Stimulated activated CD4-positive, alpha-beta T cell treated with anti-CD3 and anti-CD28 coated beads, TNF-alpha, amount 100 ng/mL, for 24 hours (primary cell): ENCODE measurements around the gene U2AF1.
A peak's percentile ranks its signal among the peaks of the same experiment; 100 is the strongest.
"Not testable (repeated sequence)": the region's sequence is repeated elsewhere in the genome, so short reads cannot be mapped to it uniquely, and the experiment has no call there.

ENCODE experiments used
- DNase-seq, 3 experiments: peaks; one replicate each; pipeline ENCODE4 v3.0.0-alpha.2; 2020; ENCODE audit warnings: low read depth in 3 of 3

The U2AF1 gene

GRCh38 chr21:43106965-43107793, at the start of gene U2AF1:
Gene U2AF1, minus strand, starts transcription at chr21:43107570. Its CDS starts 76 bp downstream, at chr21:43107494.
- DNase-seq = peak; percentile 33 to 76 (median 51)

- not testable (repeated sequence) for DNase-seq
These were observed 46.2 kb upstream of the U2AF1 start for GRCh38 chr21:43153601-43154000.

GRCh38 chr21:43149344-43149743, 42.0 kb upstream of the U2AF1 start:
- not testable (repeated sequence) for DNase-seq

GRCh38 chr21:43147999-43148398, 40.6 kb upstream of the U2AF1 start:
- not testable (repeated sequence) for DNase-seq

GRCh38 chr21:43146637-43147036, 39.3 kb upstream of the U2AF1 start:
- DNase-seq = not testable (repeated sequence)

- not testable (repeated sequence) for DNase-seq
These were observed 34.0 kb upstream of the U2AF1 start for GRCh38 chr21:43141407-43141806.

- not testable (repeated sequence) for DNase-seq
These were observed 31.6 kb upstream of the U2AF1 start for GRCh38 chr21:43138944-43139343.

- DNase-seq = not testable (repeated sequence)
These were observed 27.1 kb upstream of the U2AF1 start for GRCh38 chr21:43134520-43134919.

- DNase-seq = not testable (repeated sequence)
These were observed 22.7 kb upstream of the U2AF1 start for GRCh38 chr21:43130094-43130493.

GRCh38 chr21:43115956-43116355, 8.6 kb upstream of the U2AF1 start:
- DNase-seq = not testable (repeated sequence)

GRCh38 chr21:43114483-43114882, 7.1 kb upstream of the U2AF1 start:
- DNase-seq = not testable (repeated sequence)

GRCh38 chr21:43109006-43109405, 1.6 kb upstream of the U2AF1 start:
- DNase-seq = not testable (repeated sequence)

GRCh38 chr21:43108177-43108576, 807 bp upstream of the U2AF1 start:
- DNase-seq = not testable (repeated sequence)

GRCh38 chr21:43107794-43108137, 396 bp upstream of the U2AF1 start:
- DNase-seq = not testable (repeated sequence)

GRCh38 chr21:43104642-43105041, 2.7 kb downstream of the U2AF1 start:
- not testable (repeated sequence) for DNase-seq

- DNase-seq = not testable (repeated sequence)
These were observed 5.1 kb downstream of the U2AF1 start for GRCh38 chr21:43102281-43102680.

- not testable (repeated sequence) for DNase-seq
These were observed 5.7 kb downstream of the U2AF1 start for GRCh38 chr21:43101676-43102075.

GRCh38 chr21:43101000-43101399, 6.4 kb downstream of the U2AF1 start:
- DNase-seq = not testable (repeated sequence)

GRCh38 chr21:43091979-43092614, 15.3 kb downstream of the U2AF1 start:
- DNase-seq = not testable (repeated sequence)

GRCh38 chr21:43090947-43091346, 16.4 kb downstream of the U2AF1 start:
- DNase-seq = not testable (repeated sequence)

- not testable (repeated sequence) for DNase-seq
These were observed 17.9 kb downstream of the U2AF1 start for GRCh38 chr21:43089463-43089862.

GRCh38 chr21:43082587-43083300, 24.6 kb downstream of the U2AF1 start:
- not testable (repeated sequence) for DNase-seq
